ENCODE results near the gene EXOC3L4. TPM values are rescaled to one million over a fixed set of nuclear protein-coding genes. Genes with fewer than 3 reads are reported as not detected.

EXOC3L4 gene
- total RNA-seq, 1 donor from 2014 or later, result not detected

DNA sequence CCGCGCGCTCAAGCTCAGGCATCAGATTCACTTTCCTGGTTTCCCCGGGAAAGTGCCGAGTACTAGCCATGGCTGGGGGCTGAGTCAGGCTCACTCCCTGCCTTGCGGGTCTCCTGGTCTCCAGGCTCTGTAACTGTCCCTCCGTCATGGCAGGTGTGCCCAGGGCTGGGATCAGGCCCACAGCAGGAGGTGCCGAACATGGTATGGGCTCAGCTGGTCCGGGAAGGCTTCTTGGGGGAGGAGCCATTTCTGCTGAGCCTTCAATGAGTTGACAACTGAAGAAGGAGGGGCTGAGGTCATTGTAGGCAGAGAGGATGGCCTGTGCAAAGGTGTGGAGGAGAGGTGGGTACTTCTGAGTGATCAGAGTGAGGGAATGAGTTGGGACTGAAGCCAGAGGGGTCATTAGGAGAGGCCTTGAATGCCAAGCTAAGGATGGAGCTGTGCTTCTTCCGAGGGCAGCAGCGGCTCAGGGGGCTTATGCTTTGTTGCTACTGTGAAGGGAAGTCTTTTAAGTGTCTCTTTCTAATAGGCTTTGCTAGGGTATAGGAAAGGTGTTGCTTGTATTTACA is 769 bp downstream of the EXOC3L4 start:
- Histone ChIP-seq H3K4me3 (no peak overlapping the region), H3K4me2 (no peak overlapping the region), H3K36me3 (no peaks in the 10 kb centered on the region), H4K20me1 (ENCODE audit: low read depth) (no peaks in the 10 kb centered on the region), H3K79me2 (ENCODE audit: low read depth) (no peaks in the 10 kb centered on the region), H3K4me1 (peaks cover 10% of the 10 kb centered on the region), H2AFZ (replicated peaks) (no peak overlapping the region), H3K9me3 (ENCODE audit: low read depth) (no peaks in the 10 kb centered on the region), H3K27ac (no peak overlapping the region), H3K27me3 (peaks cover 19% of the 10 kb centered on the region), H3F3A (ENCODE audit: low read depth) (peaks cover 4% of the 10 kb centered on the region), H3K9ac (no peak overlapping the region)
- Mint-ChIP-seq H3K27ac (peak overlapping the region; percentile 57), H3K27me3 (ENCODE audit: insufficient read depth, low read depth) (peaks cover 7% of the 10 kb centered on the region), H3K4me3 (no peak overlapping the region), H3K36me3 (no peaks in the 10 kb centered on the region), H3K9me3 (no peaks in the 10 kb centered on the region), H3K4me1 (peaks cover 4% of the 10 kb centered on the region)
- TF ChIP-seq EZH2 (IDR thresholded peaks at IDR 0.05), result no peak
- TF ChIP-seq, protein P1, sequence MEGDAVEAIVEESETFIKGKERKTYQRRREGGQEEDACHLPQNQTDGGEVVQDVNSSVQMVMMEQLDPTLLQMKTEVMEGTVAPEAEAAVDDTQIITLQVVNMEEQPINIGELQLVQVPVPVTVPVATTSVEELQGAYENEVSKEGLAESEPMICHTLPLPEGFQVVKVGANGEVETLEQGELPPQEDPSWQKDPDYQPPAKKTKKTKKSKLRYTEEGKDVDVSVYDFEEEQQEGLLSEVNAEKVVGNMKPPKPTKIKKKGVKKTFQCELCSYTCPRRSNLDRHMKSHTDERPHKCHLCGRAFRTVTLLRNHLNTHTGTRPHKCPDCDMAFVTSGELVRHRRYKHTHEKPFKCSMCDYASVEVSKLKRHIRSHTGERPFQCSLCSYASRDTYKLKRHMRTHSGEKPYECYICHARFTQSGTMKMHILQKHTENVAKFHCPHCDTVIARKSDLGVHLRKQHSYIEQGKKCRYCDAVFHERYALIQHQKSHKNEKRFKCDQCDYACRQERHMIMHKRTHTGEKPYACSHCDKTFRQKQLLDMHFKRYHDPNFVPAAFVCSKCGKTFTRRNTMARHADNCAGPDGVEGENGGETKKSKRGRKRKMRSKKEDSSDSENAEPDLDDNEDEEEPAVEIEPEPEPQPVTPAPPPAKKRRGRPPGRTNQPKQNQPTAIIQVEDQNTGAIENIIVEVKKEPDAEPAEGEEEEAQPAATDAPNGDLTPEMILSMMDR (IDR thresholded peaks at IDR 0.05), result no peak
- no peak for TF ChIP-seq EZH2phosphoT487 (IDR thresholded peaks at IDR 0.05)
- DNase-seq (ENCODE audit: low spot score), result no peak

DNA sequence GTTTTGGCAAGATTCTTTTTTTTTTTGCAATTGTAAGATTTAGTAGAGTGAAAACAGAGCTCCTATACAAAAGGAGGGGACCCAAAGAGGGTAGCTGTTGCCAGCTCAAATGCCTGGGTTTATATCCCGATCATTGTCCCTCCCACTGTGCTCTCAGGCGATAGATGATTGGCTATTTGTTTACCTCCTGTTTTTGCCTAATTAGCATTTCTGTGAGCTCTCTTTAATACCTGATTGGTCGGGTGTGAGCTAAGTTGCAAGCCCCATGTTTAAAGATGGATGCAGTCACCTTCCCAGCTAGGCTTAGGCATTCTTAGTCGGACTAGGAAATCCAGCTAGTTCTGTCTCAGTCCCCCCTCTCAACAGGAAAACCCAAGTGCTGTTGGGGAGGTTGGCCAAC is 1.9 kb downstream of the EXOC3L4 start:
- no peak overlapping the region for H3K27ac Mint-ChIP-seq
- no peaks in the 10 kb centered on the region for H3K36me3 Mint-ChIP-seq

DNA sequence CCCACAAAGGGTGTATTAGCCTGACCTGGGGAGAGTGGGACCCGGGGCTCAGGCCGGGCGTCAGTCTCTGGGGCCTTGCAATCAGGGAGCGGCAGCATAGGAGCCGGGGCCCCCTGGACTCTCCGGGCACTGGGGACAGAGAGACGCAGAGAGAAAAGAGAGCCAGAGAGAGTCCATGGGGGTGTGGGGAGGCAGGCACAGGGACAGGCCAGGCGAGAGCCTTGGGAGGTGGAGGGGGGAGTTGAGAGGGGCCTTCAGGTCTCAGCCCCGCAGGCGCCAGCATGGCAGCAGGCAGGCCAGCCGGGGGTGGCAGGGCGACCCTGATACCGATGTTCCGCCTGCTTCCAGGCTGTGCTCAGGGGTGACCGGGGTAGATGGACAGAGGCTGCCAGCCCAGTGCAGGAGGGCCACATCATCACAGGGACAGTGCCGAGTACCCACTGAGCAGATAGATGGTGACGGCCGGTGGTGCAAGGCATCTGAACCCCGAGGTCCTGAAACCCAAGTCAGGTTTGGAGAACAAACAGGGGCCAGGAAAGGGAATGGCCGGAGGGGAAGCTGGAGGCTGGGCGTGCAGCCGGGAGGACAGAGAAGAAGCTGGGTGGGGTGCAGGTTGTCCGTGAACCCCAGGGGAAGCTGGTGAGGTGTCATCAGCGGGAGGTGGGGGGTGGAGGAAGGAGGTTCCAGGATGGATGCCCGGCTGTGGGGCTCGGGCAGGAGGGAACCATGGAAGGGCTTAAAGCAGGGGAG is 2.9 kb downstream of the EXOC3L4 start:
- Mint-ChIP-seq H3K27ac (no peak overlapping the region), H3K9me3 (no peaks in the 10 kb centered on the region), H3K27me3 (ENCODE audit: insufficient read depth, low read depth) (peaks cover 6% of the 10 kb centered on the region), H3K4me3 (peak overlapping the region; percentile 50), H3K4me1 (peaks cover 6% of the 10 kb centered on the region), H3K36me3 (no peaks in the 10 kb centered on the region)
- H3K36me3 ChIP-seq, result no peaks in the 10 kb centered on the region
- H4K20me1 ChIP-seq (ENCODE audit: low read depth), result no peaks in the 10 kb centered on the region
- DNase-seq (ENCODE audit: low spot score), result no peak
- H3K9ac ChIP-seq, result no peak overlapping the region
- no peaks in the 10 kb centered on the region for H3K79me2 ChIP-seq (ENCODE audit: low read depth)
- no peak overlapping the region for H2AFZ ChIP-seq (replicated peaks)
- H3K9me3 ChIP-seq (ENCODE audit: low read depth), result no peaks in the 10 kb centered on the region
- H3F3A ChIP-seq (ENCODE audit: low read depth), result no peaks in the 10 kb centered on the region
- H3K27me3 ChIP-seq, result peaks cover 6% of the 10 kb centered on the region
- no peak overlapping the region for H3K4me2 ChIP-seq
- no peak for TF ChIP-seq EZH2 (IDR thresholded peaks at IDR 0.05)
- TF ChIP-seq, protein P1 (IDR thresholded peaks at IDR 0.05), result no peak
- TF ChIP-seq EZH2phosphoT487 (IDR thresholded peaks at IDR 0.05), result no peak
- no peak overlapping the region for H3K27ac ChIP-seq
- H3K4me3 ChIP-seq, result no peak overlapping the region
- H3K4me1 ChIP-seq, result peaks cover 13% of the 10 kb centered on the region

More for the DNA sequence above, 1.9 kb downstream of the EXOC3L4 start:
- Mint-ChIP-seq H3K9me3 (no peaks in the 10 kb centered on the region), H3K4me1 (peaks cover 5% of the 10 kb centered on the region), H3K27me3 (ENCODE audit: insufficient read depth, low read depth) (peaks cover 3% of the 10 kb centered on the region), H3K4me3 (no peak overlapping the region)
- TF ChIP-seq EZH2phosphoT487 (IDR thresholded peaks at IDR 0.05) (no peak), EZH2 (IDR thresholded peaks at IDR 0.05) (no peak)
- TF ChIP-seq, protein P1 (IDR thresholded peaks at IDR 0.05), result no peak
- no peaks in the 10 kb centered on the region for H3K9me3 ChIP-seq (ENCODE audit: low read depth)
- no peak overlapping the region for H3K4me3 ChIP-seq
- H3K79me2 ChIP-seq (ENCODE audit: low read depth), result no peaks in the 10 kb centered on the region
- no peak for DNase-seq (ENCODE audit: low spot score)
- no peak overlapping the region for H3K9ac ChIP-seq
- H2AFZ ChIP-seq (replicated peaks), result no peak overlapping the region
- peaks cover 9% of the 10 kb centered on the region for H3K27me3 ChIP-seq
- H3K4me1 ChIP-seq, result peaks cover 13% of the 10 kb centered on the region
- no peaks in the 10 kb centered on the region for H3K36me3 ChIP-seq
- H4K20me1 ChIP-seq (ENCODE audit: low read depth), result no peaks in the 10 kb centered on the region
- peaks cover 4% of the 10 kb centered on the region for H3F3A ChIP-seq (ENCODE audit: low read depth)
- H3K4me2 ChIP-seq, result no peak overlapping the region
- no peak overlapping the region for H3K27ac ChIP-seq
